Calu3 (cell line): ENCODE results near the gene GABRP. TPM values are rescaled to one million over a fixed set of nuclear protein-coding genes. Genes with fewer than 3 reads are reported as not detected.

Source experiments
- BruUV-seq: library from RNA; stranded (reverse); fragments of 400-500 nt; replicated peaks from 2 replicates; lab custom pipeline; 2021; lab: Mats Ljungman, UMichigan
- CTCF ChIA-PET: fragments of 300-600 bp; sonication (Branson Sonifier 250); formaldehyde crosslinking; loops from one replicate; lab custom pipeline; 2022; ENCODE audit warnings: antibody characterized with exemption; lab: Charles Lee
- DNase-seq: peaks from one replicate; pipeline ENCODE4 v3.0.0; 2022
- H3K27ac Mint-ChIP-seq: one replicate; pipeline ENCODE4 v1.8.0; 2022; ENCODE audit warnings: mixed read lengths; ENCODE audit not compliant: unreplicated experiment
- H3K27me3 Mint-ChIP-seq: one replicate; pipeline ENCODE4 v1.8.0; 2022; ENCODE audit warnings: mixed read lengths; ENCODE audit not compliant: unreplicated experiment
- H3K36me3 Mint-ChIP-seq: one replicate; pipeline ENCODE4 v1.8.0; 2022; ENCODE audit warnings: mild to moderate bottlenecking, moderate library complexity, mixed read lengths; ENCODE audit not compliant: insufficient read depth, unreplicated experiment
- H3K4me1 Mint-ChIP-seq: one replicate; pipeline ENCODE4 v1.8.0; 2022; ENCODE audit warnings: mild to moderate bottlenecking, low read depth, mixed read lengths; ENCODE audit not compliant: unreplicated experiment
- H3K4me3 Mint-ChIP-seq: one replicate; pipeline ENCODE4 v1.8.0; 2022; ENCODE audit warnings: mild to moderate bottlenecking, low read depth, moderate library complexity, mixed read lengths; ENCODE audit not compliant: unreplicated experiment
- H3K9me3 Mint-ChIP-seq: one replicate; pipeline ENCODE4 v1.8.0; 2022; ENCODE audit warnings: low read depth, mixed read lengths; ENCODE audit not compliant: unreplicated experiment
- intact Hi-C: fragments of 100-400 bp; cut with micrococcal nuclease; formaldehyde crosslinking; loops from one replicate; pipeline ENCODE4 v1.10.0; 2022; ENCODE audit not compliant: unreplicated experiment
- total RNA-seq: library from RNA; stranded (reverse); gene quantifications from 2 replicates; pipeline ENCODE4 v1.2.3, GENCODE V29; 2022
- TF ChIP-seq, protein P1 (sequence below): fragments of 200-600 bp; IDR thresholded peaks from one replicate; pipeline ENCODE4 v1.8.0; 2022; ENCODE audit warnings: antibody characterized with exemption; ENCODE audit not compliant: unreplicated experiment

The GABRP gene
- total RNA-seq, 1 experiment from 2014 or later = 1,278 TPM

DNA sequence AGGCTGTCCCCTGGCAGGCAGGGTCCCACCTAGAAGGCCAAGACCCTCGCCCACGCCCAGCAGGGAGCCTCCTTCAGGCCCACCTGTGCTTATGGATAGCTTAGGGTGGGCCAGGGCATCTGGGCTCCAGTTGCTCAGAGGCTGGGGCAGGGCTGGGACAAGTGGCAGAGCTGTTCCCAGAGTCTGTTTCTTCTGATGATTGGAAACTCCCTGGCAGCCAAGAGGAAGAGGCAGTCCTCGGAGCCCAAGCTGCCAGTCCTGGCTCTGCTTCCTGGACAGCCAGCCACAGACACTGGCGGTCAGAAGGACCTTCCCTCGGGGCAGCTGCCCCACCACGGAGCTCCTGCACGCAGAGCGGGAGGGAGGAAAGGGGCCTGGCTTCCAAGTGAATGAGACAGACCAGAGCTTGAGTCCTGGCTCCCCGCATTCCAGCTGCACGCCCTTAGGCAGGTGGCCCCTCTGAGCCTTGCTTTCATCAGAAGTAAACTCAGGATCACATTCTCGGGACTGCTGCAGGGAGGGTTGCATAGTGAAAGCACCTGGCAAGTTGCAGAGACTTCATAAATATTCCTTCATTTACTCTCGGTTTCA is 37.9 kb upstream of the GABRP start:
- no TSS peak for BruUV-seq
- CTCF ChIA-PET = interaction anchor here (0.6 to 3.8 kb wide), 12 partner anchors 32 to 870 kb away, joined by 3 to 115 read pairs (median 8); partner anchors contain the start of gene GABRP
- intact Hi-C loops = loop anchor here (1.0 kb wide), 1 partner anchor 172 kb away; no protein-coding TSS in a partner anchor
- TF ChIP-seq, protein P1, sequence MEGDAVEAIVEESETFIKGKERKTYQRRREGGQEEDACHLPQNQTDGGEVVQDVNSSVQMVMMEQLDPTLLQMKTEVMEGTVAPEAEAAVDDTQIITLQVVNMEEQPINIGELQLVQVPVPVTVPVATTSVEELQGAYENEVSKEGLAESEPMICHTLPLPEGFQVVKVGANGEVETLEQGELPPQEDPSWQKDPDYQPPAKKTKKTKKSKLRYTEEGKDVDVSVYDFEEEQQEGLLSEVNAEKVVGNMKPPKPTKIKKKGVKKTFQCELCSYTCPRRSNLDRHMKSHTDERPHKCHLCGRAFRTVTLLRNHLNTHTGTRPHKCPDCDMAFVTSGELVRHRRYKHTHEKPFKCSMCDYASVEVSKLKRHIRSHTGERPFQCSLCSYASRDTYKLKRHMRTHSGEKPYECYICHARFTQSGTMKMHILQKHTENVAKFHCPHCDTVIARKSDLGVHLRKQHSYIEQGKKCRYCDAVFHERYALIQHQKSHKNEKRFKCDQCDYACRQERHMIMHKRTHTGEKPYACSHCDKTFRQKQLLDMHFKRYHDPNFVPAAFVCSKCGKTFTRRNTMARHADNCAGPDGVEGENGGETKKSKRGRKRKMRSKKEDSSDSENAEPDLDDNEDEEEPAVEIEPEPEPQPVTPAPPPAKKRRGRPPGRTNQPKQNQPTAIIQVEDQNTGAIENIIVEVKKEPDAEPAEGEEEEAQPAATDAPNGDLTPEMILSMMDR = no peak
- Mint-ChIP-seq H3K4me3 (peak overlapping the region; percentile 68), H3K36me3 (peaks cover 50% of the 10 kb centered on the region), H3K27me3 (no peaks in the 10 kb centered on the region), H3K4me1 (peaks cover 65% of the 10 kb centered on the region), H3K9me3 (no peaks in the 10 kb centered on the region), H3K27ac (peak overlapping the region; percentile 99)
- peak; percentile 83 for DNase-seq

DNA sequence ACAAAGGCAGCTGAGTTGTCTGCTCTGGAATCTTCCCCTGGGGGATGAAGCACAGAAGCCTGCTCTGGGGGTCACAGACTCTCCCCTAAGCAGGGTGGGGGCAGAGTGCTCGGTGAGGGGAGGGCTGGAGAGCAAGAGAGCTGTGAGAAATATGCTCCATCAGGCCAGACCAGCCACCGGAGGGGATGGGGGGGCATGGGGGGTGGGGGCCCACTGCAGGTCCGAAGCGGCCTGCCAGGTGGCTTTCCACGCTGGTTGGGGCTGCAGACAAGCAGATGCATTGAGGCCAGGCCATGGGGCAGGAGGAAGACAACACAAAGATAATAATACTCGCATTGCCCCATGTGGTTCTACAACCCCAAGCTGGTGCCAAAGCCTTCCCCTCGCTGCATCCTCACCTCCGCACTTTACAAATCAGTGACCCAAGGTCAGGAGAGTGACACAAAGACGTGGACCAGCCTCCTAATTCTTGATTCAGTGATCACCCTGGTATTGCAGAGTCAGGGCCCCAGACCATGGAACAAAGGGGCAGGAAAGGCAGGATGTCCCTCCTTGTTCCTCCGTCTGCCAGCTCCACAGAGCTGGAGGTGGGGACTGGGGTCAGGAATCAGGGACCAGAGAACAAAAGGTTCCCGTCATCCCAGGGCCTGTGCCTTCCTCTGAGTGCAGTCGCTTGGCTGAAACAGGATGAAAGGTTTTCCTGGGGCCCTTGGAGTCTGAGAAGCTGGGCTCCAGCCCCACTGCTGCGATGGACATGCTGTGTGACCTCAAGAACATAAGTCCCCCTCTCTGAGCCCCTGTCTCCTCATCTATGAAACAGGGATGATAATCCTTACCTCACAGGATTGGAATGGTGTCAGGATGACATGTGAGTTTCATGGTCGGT is 37.2 kb upstream of the GABRP start:
- peaks cover 57% of the 10 kb centered on the region for H3K36me3 Mint-ChIP-seq
- H3K27ac Mint-ChIP-seq = peak overlapping the region; percentile 99
- TF ChIP-seq, protein P1 = no peak
- H3K4me3 Mint-ChIP-seq = peak overlapping the region; percentile 68
- intact Hi-C loops = no loop called here
- H3K9me3 Mint-ChIP-seq = no peaks in the 10 kb centered on the region
- no peak for DNase-seq
- no peaks in the 10 kb centered on the region for H3K27me3 Mint-ChIP-seq
- BruUV-seq = no TSS peak
- CTCF ChIA-PET = interaction anchor here (0.6 to 3.8 kb wide), 12 partner anchors 31 to 869 kb away, joined by 3 to 115 read pairs (median 4); partner anchors contain the start of gene GABRP
- H3K4me1 Mint-ChIP-seq = peaks cover 72% of the 10 kb centered on the region

DNA sequence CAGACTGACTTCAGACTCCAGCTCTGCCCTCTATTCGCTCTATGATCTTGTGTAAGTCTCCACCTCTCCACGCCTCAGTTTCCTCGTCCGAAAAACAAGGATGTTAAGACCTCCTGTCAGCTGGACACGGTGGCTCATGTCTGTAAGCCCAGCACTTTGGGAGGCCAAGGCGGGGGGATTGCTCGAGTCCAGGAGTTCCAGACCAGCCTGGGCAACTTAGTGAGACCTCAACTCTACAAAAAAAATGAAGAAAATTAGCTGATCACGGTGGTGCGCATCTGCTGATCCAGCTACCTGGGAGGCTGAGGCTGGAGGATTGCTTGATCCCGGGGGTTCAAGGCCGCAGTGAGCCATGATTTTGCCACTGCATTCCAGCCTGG is 36.6 kb upstream of the GABRP start:
- no peaks in the 10 kb centered on the region for H3K27me3 Mint-ChIP-seq
- no TSS peak for BruUV-seq
- H3K9me3 Mint-ChIP-seq = no peaks in the 10 kb centered on the region
- CTCF ChIA-PET = interaction anchor here (0.8 to 3.8 kb wide), 3 partner anchors 37 to 45 kb away, joined by 3 to 115 read pairs (median 4); partner anchors contain the start of gene GABRP
- H3K4me1 Mint-ChIP-seq = peaks cover 75% of the 10 kb centered on the region
- TF ChIP-seq, protein P1 = no peak
- H3K27ac Mint-ChIP-seq = peak overlapping the region; percentile 99
- DNase-seq = no peak
- H3K36me3 Mint-ChIP-seq = peaks cover 62% of the 10 kb centered on the region
- intact Hi-C loops = no loop called here
- H3K4me3 Mint-ChIP-seq = no peak overlapping the region

DNA sequence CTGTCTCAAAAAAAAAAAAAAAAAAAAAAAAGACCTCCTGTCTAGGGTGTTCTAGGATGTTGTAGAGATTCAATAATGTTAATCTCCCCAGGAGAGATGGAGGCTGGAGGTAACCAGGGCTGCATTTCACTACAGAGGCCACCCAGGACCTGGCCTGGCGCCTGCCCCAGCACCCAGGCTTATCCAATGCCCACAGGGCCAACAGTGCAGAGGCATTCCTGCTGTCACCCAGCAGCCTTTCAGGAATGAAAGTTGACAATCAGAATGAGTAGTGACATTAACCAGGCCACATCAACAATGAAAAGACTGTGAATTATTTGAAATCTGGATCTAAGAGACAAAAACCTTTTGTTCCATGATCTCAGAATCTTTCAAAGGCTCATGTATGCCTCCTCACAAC is 36.2 kb upstream of the GABRP start:
- TF ChIP-seq, protein P1 = no peak
- Mint-ChIP-seq H3K9me3 (no peaks in the 10 kb centered on the region), H3K4me1 (peaks cover 80% of the 10 kb centered on the region), H3K36me3 (peaks cover 66% of the 10 kb centered on the region), H3K4me3 (no peak overlapping the region), H3K27me3 (no peaks in the 10 kb centered on the region), H3K27ac (peak overlapping the region; percentile 99)
- BruUV-seq = no TSS peak
- intact Hi-C loops = no loop called here
- CTCF ChIA-PET = interaction anchor here (0.8 to 4.0 kb wide), 2 partner anchors 41 to 43 kb away, joined by 4 to 36 read pairs; no protein-coding TSS in a partner anchor
- peak; percentile 41 for DNase-seq
